NCI-H510A (cell line): Measurements from ENCODE around the gene PKN2.

Source experiments
- DNase-seq: peaks from one replicate; lab custom pipeline; 2025; lab: John Stamatoyannopoulos, UW

The PKN2 gene

GRCh38 chr1:88735382-88735781, 51.3 kb downstream of the PKN2 start:
- DNase-seq = no peak

DNA sequence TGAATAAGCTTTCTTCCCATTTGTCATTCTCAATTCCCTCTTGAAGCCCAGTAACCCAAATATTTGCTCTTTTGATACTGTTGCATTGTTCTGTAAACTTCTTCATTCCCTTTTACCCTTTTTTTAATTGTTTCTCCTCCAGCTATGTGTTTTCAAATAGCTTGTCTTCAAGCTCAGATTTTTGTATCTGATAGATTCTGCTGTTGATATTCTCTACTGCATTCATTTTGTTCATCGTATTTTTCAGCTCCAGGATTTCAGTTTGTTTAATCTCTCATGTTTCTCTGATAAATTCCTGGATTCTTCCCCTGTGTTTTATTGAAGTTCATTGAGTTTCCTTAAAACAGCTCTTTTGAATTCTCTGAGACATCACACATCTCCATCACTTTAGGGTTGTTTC, 51.8 kb downstream of the PKN2 start:
- no peak for DNase-seq

DNA sequence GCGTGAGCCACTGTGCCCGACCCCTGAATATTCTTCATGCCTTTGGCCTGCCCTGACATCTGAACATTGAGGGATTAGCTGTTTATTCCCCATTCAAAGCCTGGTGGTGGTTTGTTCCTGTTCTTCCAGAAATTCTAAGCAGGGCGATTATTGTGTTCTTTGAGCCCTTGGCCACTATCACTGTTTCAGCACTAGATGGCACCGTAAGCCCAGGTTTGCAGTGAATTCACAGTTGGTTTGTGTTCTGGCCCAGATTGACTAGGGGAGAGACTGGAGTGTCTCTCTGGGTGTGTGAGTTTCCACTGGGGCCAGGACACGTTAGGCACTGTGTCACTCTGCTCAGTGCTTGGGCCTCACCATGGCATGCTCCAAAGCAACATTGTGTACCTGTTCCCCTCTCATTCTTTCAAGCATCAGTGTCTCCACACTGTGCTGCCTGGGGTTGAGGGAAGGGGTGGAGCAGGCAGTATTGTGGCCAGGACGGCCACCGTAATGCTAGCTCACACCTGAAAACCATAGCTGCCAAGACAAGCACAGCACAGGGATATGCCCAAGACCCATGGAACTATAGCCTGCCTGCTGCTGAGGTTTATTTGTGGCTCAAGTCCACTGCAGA, 52.7 kb downstream of the PKN2 start:
- no peak for DNase-seq

GRCh38 chr1:88737338-88737927, 53.4 kb downstream of the PKN2 start:
- no peak for DNase-seq

DNA sequence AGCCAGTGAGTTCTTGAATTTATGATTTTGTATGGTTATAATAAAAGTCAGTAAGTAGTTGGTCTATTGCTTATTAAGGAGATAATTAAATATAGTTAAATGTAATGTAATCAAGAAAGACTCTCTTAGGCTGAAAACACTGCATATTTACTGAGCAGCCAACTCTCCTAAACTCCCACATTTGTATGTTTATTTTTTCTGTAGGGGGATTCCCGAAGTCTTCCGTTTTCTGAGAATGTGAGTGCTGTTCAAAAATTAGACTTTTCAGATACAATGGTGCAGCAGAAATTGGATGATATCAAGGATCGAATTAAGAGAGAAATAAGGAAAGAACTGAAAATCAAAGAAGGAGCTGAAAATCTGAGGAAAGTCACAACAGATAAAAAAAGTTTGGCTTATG, 56.7 kb downstream of the PKN2 start:
- no peak for DNase-seq

- DNase-seq = no peak
These were observed 57.3 kb downstream of the PKN2 start for GRCh38 chr1:88741413-88741812.

DNA sequence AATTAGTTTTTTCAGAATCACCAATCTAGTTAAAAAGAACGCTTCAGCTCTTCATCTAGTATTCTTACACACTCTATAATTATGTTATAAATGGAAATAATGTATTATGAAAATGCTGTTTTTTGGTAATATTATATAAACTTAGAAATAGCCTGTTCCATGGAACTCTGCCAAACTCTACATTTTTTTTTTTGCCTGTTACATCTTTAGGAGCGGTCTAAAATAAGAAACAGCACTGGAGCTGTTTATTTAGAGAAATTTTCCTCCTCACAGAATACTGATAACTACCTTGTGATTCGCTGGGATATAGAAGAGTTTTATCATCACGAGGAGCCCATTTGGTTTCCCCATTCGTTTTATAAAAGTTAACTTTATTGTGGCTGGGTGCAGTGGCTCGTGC, 58.5 kb downstream of the PKN2 start:
- DNase-seq = no peak

GRCh38 chr1:88744142-88744541, 60.1 kb downstream of the PKN2 start:
- DNase-seq = no peak

GRCh38 chr1:88746916-88747315, 62.8 kb downstream of the PKN2 start:
- no peak for DNase-seq

DNA sequence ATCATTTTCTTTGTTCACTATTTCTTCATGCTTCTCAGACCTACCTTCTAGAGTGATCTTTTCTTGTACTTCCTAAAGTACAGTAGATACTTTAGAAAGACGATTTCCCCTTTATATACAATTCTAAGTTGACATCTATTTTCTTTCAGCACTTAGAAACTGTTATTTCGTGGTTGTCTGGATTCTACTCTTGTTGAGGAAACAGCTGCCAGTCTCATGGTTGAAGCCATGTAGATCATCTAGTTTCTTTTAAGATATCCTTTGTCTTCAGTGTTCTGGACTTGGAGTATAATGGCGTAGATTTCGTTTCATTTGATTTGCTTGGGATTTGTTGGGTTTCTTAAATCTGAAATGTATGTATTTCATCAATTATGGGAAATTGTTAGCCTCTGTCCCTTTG, 67.6 kb downstream of the PKN2 start:
- no peak for DNase-seq

DNA sequence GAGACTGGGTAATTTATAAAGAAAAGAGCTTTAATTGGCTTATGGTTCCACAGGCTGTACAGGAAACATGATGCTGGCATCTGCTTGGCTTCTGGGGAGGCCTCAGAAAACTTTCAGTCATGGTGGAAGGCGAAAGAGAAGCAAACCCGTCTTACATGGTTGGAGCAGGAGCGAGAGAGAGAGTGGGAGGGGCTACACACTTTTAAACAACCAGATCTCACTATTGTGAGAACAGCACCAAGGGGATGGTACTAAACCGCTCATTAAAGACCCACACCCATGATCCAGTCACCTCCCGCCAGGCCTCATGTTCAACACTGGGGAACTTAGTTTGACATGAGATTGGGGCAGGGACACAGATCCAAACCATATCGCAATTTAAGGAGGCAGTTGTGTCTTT, 69.4 kb downstream of the PKN2 start:
- DNase-seq = no peak

DNA sequence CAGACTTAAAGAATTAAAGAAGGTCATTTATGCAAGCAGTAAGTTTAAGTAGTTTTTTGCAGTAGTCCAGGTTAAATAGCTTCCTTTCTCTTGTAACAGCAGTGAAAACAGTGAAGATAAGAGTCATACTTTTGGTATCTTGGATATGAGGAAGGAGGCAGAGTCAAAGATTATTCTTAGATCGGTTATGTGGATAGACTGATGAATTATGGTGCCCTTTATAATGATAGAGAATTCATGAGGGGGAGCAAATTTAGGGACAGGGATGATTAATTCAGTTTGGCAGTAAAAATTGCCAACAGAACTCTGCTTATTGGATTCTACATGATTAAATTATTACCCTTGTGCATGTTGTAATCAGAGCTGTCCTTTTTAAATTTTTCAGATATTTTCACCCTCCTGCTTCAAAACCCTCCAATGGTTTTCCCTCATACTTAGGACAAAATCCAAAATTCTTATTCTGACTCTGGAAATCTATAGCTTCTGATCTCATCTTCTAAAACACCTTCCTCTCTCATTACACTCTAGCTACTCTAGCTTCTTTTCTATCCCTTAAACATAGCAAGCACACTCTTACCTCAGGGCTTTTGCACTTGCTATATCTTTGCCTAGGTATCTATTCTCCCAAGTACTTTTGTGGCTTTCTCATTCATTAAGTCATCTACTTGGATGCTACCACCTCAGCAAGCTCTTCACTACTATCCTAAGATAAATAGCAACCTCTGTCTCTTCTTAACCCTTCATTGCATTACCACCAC, 79.8 kb downstream of the PKN2 start:
- DNase-seq = no peak

GRCh38 chr1:88768187-88768586, 84.1 kb downstream of the PKN2 start:
- no peak for DNase-seq

GRCh38 chr1:88768816-88769215, 84.7 kb downstream of the PKN2 start:
- DNase-seq = no peak

DNA sequence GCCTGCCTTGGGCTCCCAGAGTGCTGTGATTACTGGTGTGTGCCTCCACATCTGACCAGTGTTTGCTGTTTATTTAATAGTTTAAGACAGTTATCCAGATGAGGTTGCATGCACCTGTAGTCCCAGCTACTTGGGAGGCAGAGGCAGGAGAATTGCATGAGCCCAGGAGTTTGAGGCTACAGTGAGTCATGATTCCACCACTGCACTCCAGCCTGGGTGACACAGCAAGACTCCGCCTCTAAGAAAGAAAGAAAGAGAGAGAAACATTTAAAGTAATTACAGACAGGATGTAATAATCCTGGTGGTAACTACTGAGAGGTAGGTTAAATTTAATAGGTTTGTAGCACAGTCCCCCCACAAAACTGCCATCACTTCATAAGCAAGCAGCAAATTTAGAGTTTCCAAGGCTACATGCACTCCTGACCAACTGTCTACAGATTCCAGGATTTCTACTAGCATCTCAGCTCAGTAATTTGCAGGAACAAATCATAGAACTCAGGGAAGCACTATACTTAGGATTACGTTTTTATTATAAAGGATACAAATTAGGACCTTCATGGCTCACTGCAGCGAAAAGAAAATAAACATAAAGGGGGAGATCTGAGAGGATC, 89.6 kb downstream of the PKN2 start:
- no peak for DNase-seq

DNA sequence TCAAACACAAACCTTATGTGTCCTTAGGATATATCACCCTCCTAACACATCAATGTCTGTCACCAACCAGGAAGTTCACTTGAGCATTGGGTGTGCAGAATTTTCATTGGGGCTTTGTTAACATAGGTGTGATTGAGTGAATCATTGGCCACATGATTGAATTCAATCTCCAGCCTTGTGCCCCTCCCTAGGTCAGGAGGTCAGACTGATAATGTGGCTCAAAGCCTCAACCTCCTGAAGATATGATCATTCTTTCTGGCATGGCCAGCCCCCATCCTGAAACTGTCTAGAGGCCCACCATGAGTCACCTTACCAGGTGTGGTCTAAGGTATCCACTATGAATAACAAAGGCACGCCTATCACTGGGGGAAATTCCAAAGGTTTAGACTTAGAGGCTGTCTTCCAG, 90.1 kb downstream of the PKN2 start:
- DNase-seq = no peak

GRCh38 chr1:88777604-88778149, 93.6 kb downstream of the PKN2 start:
- no peak for DNase-seq

DNA sequence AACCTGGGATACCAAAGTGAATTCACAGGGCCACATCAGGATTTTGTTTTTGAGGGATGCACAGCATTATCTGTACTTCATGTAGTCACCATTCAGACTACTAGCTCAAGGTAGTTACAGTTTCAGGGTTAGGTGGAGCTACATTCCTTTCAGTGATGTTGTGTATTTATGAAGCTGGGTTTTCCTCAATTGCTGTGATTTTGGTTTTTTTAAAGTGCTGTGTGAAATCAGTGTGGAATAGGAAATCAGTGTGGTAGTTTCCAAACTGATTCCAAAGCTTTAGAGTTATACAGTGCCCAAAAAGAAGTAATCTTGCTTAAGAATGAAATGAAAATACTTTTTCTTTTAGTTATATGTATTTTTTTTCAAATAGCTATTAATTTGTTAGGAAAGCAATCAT, 95.8 kb downstream of the PKN2 start:
- DNase-seq = no peak

- peak; percentile 62 for DNase-seq
These were observed 96.4 kb downstream of the PKN2 start for GRCh38 chr1:88780485-88780884.

- DNase-seq = no peak
These were observed 99.1 kb downstream of the PKN2 start for GRCh38 chr1:88783145-88783544.

DNA sequence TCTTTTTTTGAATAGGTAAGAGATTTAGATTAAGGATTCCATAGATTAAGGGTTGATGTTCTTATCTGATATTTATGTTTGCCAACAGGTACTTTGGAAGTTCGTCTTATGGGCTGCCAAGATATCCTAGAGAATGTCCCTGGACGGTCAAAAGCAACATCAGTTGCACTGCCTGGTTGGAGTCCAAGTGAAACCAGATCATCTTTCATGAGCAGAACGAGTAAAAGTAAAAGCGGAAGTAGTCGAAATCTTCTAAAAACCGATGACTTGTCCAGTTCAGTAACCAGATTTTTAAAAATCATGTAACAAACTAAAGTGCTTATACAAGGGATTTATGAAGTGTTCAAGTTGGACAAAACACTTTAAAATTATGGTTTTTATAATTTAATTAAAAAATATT, 100.5 kb downstream of the PKN2 start:
- DNase-seq = no peak

DNA sequence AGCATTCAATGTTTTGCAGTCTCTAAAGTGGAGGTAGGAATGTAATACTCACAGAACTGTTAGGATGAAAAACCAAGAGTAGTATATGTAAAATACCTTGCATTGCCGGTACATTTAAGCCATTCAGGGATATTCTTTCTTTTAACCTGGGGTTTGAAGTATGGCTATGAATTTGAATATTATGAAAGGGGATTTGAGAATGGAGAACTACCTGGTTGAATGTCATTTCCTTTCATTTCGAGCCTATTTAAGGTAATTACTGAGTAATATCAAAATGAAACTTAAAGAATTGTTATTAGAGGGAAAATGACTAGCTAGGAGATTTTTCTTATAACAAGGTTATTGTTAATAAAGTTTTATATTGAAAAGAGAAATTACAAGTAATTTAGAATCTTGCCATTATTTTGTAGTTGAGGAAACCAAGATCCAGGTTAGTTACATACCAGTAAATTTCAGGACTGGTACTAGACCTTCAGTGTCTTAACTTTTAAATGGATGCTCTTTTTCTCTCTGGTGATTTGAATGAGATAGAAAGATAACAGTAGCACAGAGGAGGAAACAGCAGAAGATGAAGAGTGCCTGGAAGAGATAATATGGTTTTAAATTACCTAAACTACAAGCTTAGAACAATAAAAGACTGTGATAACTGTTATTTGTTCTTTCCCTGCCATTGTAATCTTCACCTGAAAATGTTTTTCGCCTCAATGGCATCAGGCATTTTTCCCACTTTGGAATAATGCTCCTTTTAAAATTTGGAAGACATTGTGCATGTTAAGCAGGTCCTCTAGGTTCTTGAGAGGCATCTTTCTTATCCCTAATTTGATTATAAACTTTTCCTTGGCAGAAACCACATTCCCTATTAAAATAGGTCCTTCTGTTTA, 103.2 kb downstream of the PKN2 start:
- no peak for DNase-seq
